B cell (primary cell): ENCODE data around the gene DSG4.

Experiments used
- CTCF ChIP-seq: fragments of 200-600 bp; IDR thresholded peaks from one replicate; pipeline ENCODE4 v1.8.0; 2022; ENCODE audit warnings: antibody characterized with exemption, mild to moderate bottlenecking
- EZH2 ChIP-seq: IDR thresholded peaks from 2 replicates; pipeline ENCODE4 v1.6.1; 2012; ENCODE audit warnings: borderline replicate concordance, low read depth, mild to moderate bottlenecking, moderate library complexity, low read length; ENCODE audit not compliant: insufficient read depth, poor library complexity, severe bottlenecking

- no peak for TF ChIP-seq CTCF
- no peak for TF ChIP-seq EZH2
These were observed 2.9 kb upstream of the DSG4 start for GRCh38 chr18:31373641-31374040.
